CD4-positive, alpha-beta T cell treated with Interleukin-4 for 1 hour (primary cell): ENCODE measurements around the gene THEMIS2.
"Not testable (repeated sequence)": the region's sequence is repeated elsewhere in the genome, so short reads cannot be mapped to it uniquely, and the experiment has no call there.

Source experiments
- DNase-seq, 2 donors: peaks; one replicate each; pipeline ENCODE4 v3.0.0-alpha.2; 2020 to 2022

The THEMIS2 gene

GRCh38 chr1:27872059-27872801, at the start of gene THEMIS2:
THEMIS2 (plus strand) TSS chr1:27872544; CDS start chr1:27872572, 28 bp downstream.
- peak; percentile 79 to 82 for DNase-seq

- DNase-seq = no peak
Observed at GRCh38 chr1:27823784-27824183, 48.6 kb upstream of the THEMIS2 start.

GRCh38 chr1:27824411-27824810, 47.9 kb upstream of the THEMIS2 start:
- no peak for DNase-seq

- DNase-seq = not testable (repeated sequence)
Observed at GRCh38 chr1:27829339-27829960, 42.9 kb upstream of the THEMIS2 start.

GRCh38 chr1:27830621-27831440, 41.5 kb upstream of the THEMIS2 start, which contains the start of gene PPP1R8:
PPP1R8 (plus strand) TSS chr1:27830782; CDS start chr1:27830836, 54 bp downstream.
- DNase-seq = peak; percentile 88 to 91

GRCh38 chr1:27831568-27832410, 40.6 kb upstream of the THEMIS2 start:
- DNase-seq = no peak

GRCh38 chr1:27832762-27833161, 39.6 kb upstream of the THEMIS2 start:
- no peak for DNase-seq

- no peak for DNase-seq
Observed at GRCh38 chr1:27833470-27833869, 38.9 kb upstream of the THEMIS2 start.

- DNase-seq = no peak
Observed at GRCh38 chr1:27835046-27835445, 37.3 kb upstream of the THEMIS2 start.

GRCh38 chr1:27835501-27835900, 36.8 kb upstream of the THEMIS2 start:
- DNase-seq = no peak

- DNase-seq = no peak
Observed at GRCh38 chr1:27849951-27850350, 22.4 kb upstream of the THEMIS2 start.

- no peak for DNase-seq
Observed at GRCh38 chr1:27855085-27855484, 17.3 kb upstream of the THEMIS2 start.

- DNase-seq = no peak
Observed at GRCh38 chr1:27856561-27857343, 15.6 kb upstream of the THEMIS2 start.

GRCh38 chr1:27857552-27857951, 14.8 kb upstream of the THEMIS2 start:
- not testable (repeated sequence) for DNase-seq

GRCh38 chr1:27858072-27858948, 14.0 kb upstream of the THEMIS2 start:
- DNase-seq = peak; percentile 85

- peak in 1 of 2 donors; percentile 26 for DNase-seq
Observed at GRCh38 chr1:27858949-27859576, 13.3 kb upstream of the THEMIS2 start.

- no peak for DNase-seq
Observed at GRCh38 chr1:27861436-27861835, 10.9 kb upstream of the THEMIS2 start.

- DNase-seq = no peak
Observed at GRCh38 chr1:27862004-27862403, 10.3 kb upstream of the THEMIS2 start.

- DNase-seq = peak; percentile 39 to 84
Observed at GRCh38 chr1:27862671-27863537, 9.4 kb upstream of the THEMIS2 start.
